MCF 10A (cell line): Measurements from ENCODE around the gene ZNF182. TPM values are rescaled to one million over a fixed set of nuclear protein-coding genes. Genes with fewer than 3 reads are reported as not detected.

Experiments used
- Bru-seq: library from RNA; stranded (reverse); fragments of 400-500 nt; gene quantifications from one replicate; lab custom pipeline; 2021; lab: Mats Ljungman, UMichigan
- BruChase-seq, 2 experiments: library from RNA; stranded (reverse); fragments of 400-500 nt; gene quantifications; one replicate each; lab custom pipeline; 2021; lab: Mats Ljungman, UMichigan
- BruUV-seq: library from RNA; stranded (reverse); fragments of 400-500 nt; replicated peaks from 2 replicates; lab custom pipeline; 2021; lab: Mats Ljungman, UMichigan
- CTCF ChIA-PET: fragments of 300-600 bp; sonication (Branson Sonifier 250); formaldehyde crosslinking; extraction: SDS; loops from one replicate; lab custom pipeline; 2021; ENCODE audit warnings: antibody characterized with exemption, inconsistent platforms; lab: Yijun Ruan, JAX
- POLR2A ChIA-PET: fragments of 300-600, 350-650 bp; sonication (Branson Sonifier 250); formaldehyde crosslinking; extraction: SDS; loops from one replicate; lab custom pipeline; 2020; ENCODE audit warnings: antibody characterized with exemption, inconsistent platforms; lab: Yijun Ruan, JAX
- DNase-seq: peaks from one replicate; pipeline ENCODE4 v3.0.0-alpha.2; 2018; ENCODE audit not compliant: unreplicated experiment
- H3K27ac Mint-ChIP-seq: one replicate; pipeline ENCODE4 v1.8.0; 2022; ENCODE audit warnings: mild to moderate bottlenecking, low read depth, mixed read lengths; ENCODE audit not compliant: unreplicated experiment
- H3K27me3 Mint-ChIP-seq: one replicate; pipeline ENCODE4 v1.8.0; 2022; ENCODE audit warnings: mixed read lengths; ENCODE audit not compliant: insufficient read depth, unreplicated experiment
- H3K36me3 Mint-ChIP-seq: one replicate; pipeline ENCODE4 v1.8.0; 2022; ENCODE audit warnings: mild to moderate bottlenecking, moderate library complexity, mixed read lengths; ENCODE audit not compliant: insufficient read depth, unreplicated experiment
- H3K4me1 Mint-ChIP-seq: one replicate; pipeline ENCODE4 v1.8.0; 2022; ENCODE audit warnings: mixed read lengths; ENCODE audit not compliant: insufficient read depth, unreplicated experiment
- H3K4me3 Mint-ChIP-seq: one replicate; pipeline ENCODE4 v1.8.0; 2022; ENCODE audit warnings: mild to moderate bottlenecking, moderate library complexity, mixed read lengths; ENCODE audit not compliant: unreplicated experiment
- H3K9me3 Mint-ChIP-seq: one replicate; pipeline ENCODE4 v1.8.0; 2022; ENCODE audit warnings: mixed read lengths; ENCODE audit not compliant: unreplicated experiment
- CTCF ChIP-seq: fragments of 200-600 bp; IDR thresholded peaks from one replicate; pipeline ENCODE4 v1.8.0; 2022; ENCODE audit warnings: antibody characterized with exemption, mild to moderate bottlenecking; ENCODE audit not compliant: unreplicated experiment
- intact Hi-C: fragments of 100-400 bp; cut with micrococcal nuclease; formaldehyde crosslinking; loops from 2 replicates; pipeline ENCODE4 v1.14.1; 2022
- long read RNA-seq: library from polyadenylated mRNA; stranded (forward); transcript quantifications from one replicate; pipeline ENCODE4 v2.0.0, GENCODE V29; 2022
- total RNA-seq: library from RNA; stranded (reverse); gene quantifications from 2 replicates; pipeline ENCODE4 v1.2.3, GENCODE V29; 2022

Gene ZNF182
- total RNA-seq: 6.0 and 6.8 TPM in 2 replicates
- Bru-seq, nascent RNA: percentile 69 among the genes with signal in this experiment
- BruChase-seq, experiment 1, labeled RNA remaining after a 6-hour chase: percentile 59 among the genes with signal in this experiment
- BruChase-seq, experiment 2, labeled RNA remaining after a 2-hour chase: percentile 80 among the genes with signal in this experiment
- long read RNA-seq, partial matches to known transcripts: 0 of 3 reads
- long read RNA-seq, other reads (novel, unspliced or antisense): 2 of 3 reads

- peaks cover 5% of the 10 kb centered on the region for H3K36me3 Mint-ChIP-seq
Observed at GRCh38 chrX:48003758-48004457, at the start of gene ZNF182. Gene ZNF182, minus strand, starts transcription at chrX:48003989. Its CDS starts 1,380 bp downstream, at chrX:48002609.

GRCh38 chrX:48046846-48047245 lies 43.1 kb upstream of the ZNF182 start:
- intact Hi-C loops: no loop called here
- BruUV-seq: no TSS peak
- Mint-ChIP-seq H3K27me3 (no peaks in the 10 kb centered on the region), H3K9me3 (peaks cover 21% of the 10 kb centered on the region), H3K27ac (no peak overlapping the region), H3K36me3 (peaks cover 8% of the 10 kb centered on the region), H3K4me1 (peaks cover 21% of the 10 kb centered on the region), H3K4me3 (no peak overlapping the region)
- ChIA-PET CTCF (no interaction called here), POLR2A (no interaction called here)
- peak; percentile 12 for DNase-seq
- no peak for TF ChIP-seq CTCF

More at GRCh38 chrX:48003758-48004457, at the start of gene ZNF182:
- Mint-ChIP-seq H3K4me3 (peak within 1 kb of the TSS; percentile 87), H3K27me3 (no peaks in the 10 kb centered on the region), H3K4me1 (peaks cover 6% of the 10 kb centered on the region), H3K9me3 (no peaks in the 10 kb centered on the region), H3K27ac (peak within 1 kb of the TSS; percentile 96)
- BruUV-seq: no TSS peak
- DNase-seq: peak; percentile 87
- ChIA-PET CTCF (no interaction called here), POLR2A (no interaction called here)
- TF ChIP-seq CTCF: no peak
- intact Hi-C loops: no loop called here

GRCh38 chrX:48045410-48046311 lies 41.9 kb upstream of the ZNF182 start:
- peak overlapping the region; percentile 66 for H3K27ac Mint-ChIP-seq
- no peaks in the 10 kb centered on the region for H3K27me3 Mint-ChIP-seq
- CTCF ChIA-PET: no interaction called here
- peaks cover 21% of the 10 kb centered on the region for H3K4me1 Mint-ChIP-seq
- H3K4me3 Mint-ChIP-seq: no peak overlapping the region
- no peak for TF ChIP-seq CTCF
- intact Hi-C loops: no loop called here
- H3K9me3 Mint-ChIP-seq: peaks cover 21% of the 10 kb centered on the region
- POLR2A ChIA-PET: no interaction called here
- no TSS peak for BruUV-seq
- peak; percentile 69 for DNase-seq
- H3K36me3 Mint-ChIP-seq: peaks cover 8% of the 10 kb centered on the region
